Stimulated activated effector memory CD8-positive, alpha-beta T cell treated with anti-CD3 and anti-CD28 coated beads, Interleukin-12 subunit alpha, Interleukin-12 subunit beta, amount 100 ng/mL, for 72 hours (primary cell): ENCODE measurements around the gene C1R.
"Not testable (repeated sequence)": the region's sequence is repeated elsewhere in the genome, so short reads cannot be mapped to it uniquely, and the experiment has no call there.

Experiments
- ATAC-seq: fragments of 150-1000 bp; cut with Tn5 transposase; 2 replicates; pipeline ENCODE4 v1.10.0; 2021
- DNase-seq, 2 donors: peaks; one replicate each; pipeline ENCODE4 v3.0.0; 2021 to 2022; ENCODE audit warnings: low spot score in 2 of 2
- H3K27ac Mint-ChIP-seq: one replicate; pipeline ENCODE4 v1.8.0; 2022; ENCODE audit warnings: mild to moderate bottlenecking, mixed read lengths
- H3K36me3 Mint-ChIP-seq: one replicate; pipeline ENCODE4 v1.8.0; 2022; ENCODE audit warnings: mild to moderate bottlenecking, mixed read lengths
- H3K4me1 Mint-ChIP-seq: one replicate; pipeline ENCODE4 v1.8.0; 2022; ENCODE audit warnings: mixed read lengths
- H3K4me3 Mint-ChIP-seq: one replicate; pipeline ENCODE4 v1.8.0; 2022; ENCODE audit warnings: mild to moderate bottlenecking, mixed read lengths
- H3K9me3 Mint-ChIP-seq: one replicate; pipeline ENCODE4 v1.8.0; 2022; ENCODE audit warnings: mixed read lengths

The C1R gene

GRCh38 chr12:7072035-7072434 lies 20.2 kb downstream of the C1R start:
- Mint-ChIP-seq H3K27ac (no peak overlapping the region), H3K4me1 (peaks cover 11% of the 10 kb centered on the region), H3K9me3 (no peaks in the 10 kb centered on the region), H3K4me3 (no peak overlapping the region), H3K36me3 (no peaks in the 10 kb centered on the region)
- DNase-seq (no peak), ATAC-seq (no peak)

- no peak for ATAC-seq
- no peaks in the 10 kb centered on the region for H3K9me3 Mint-ChIP-seq
- H3K4me1 Mint-ChIP-seq, result no peaks in the 10 kb centered on the region
- no peak overlapping the region for H3K27ac Mint-ChIP-seq
- no peaks in the 10 kb centered on the region for H3K36me3 Mint-ChIP-seq
- H3K4me3 Mint-ChIP-seq, result no peak overlapping the region
- DNase-seq, result no peak
These were observed 22.9 kb downstream of the C1R start for GRCh38 chr12:7069386-7069785.

GRCh38 chr12:7068994-7069346 lies 23.3 kb downstream of the C1R start:
- ATAC-seq, result no peak
- Mint-ChIP-seq H3K9me3 (no peaks in the 10 kb centered on the region), H3K4me3 (no peak overlapping the region), H3K36me3 (no peaks in the 10 kb centered on the region), H3K27ac (no peak overlapping the region), H3K4me1 (no peaks in the 10 kb centered on the region)
- DNase-seq, result no peak

GRCh38 chr12:7068240-7068993 lies 23.8 kb downstream of the C1R start:
- Mint-ChIP-seq H3K27ac (no peak overlapping the region), H3K4me3 (no peak overlapping the region), H3K9me3 (no peaks in the 10 kb centered on the region), H3K36me3 (no peaks in the 10 kb centered on the region), H3K4me1 (no peaks in the 10 kb centered on the region)
- no peak for ATAC-seq
- no peak for DNase-seq

GRCh38 chr12:7067096-7067495 lies 25.1 kb downstream of the C1R start:
- no peak for ATAC-seq
- DNase-seq, result no peak
- no peaks in the 10 kb centered on the region for H3K9me3 Mint-ChIP-seq
- no peak overlapping the region for H3K27ac Mint-ChIP-seq
- H3K4me1 Mint-ChIP-seq, result no peaks in the 10 kb centered on the region
- no peak overlapping the region for H3K4me3 Mint-ChIP-seq
- no peaks in the 10 kb centered on the region for H3K36me3 Mint-ChIP-seq

- no peak overlapping the region for H3K27ac Mint-ChIP-seq
- DNase-seq (no peak), ATAC-seq (no peak)
- H3K9me3 Mint-ChIP-seq, result no peaks in the 10 kb centered on the region
- no peak overlapping the region for H3K4me3 Mint-ChIP-seq
- H3K4me1 Mint-ChIP-seq, result no peaks in the 10 kb centered on the region
- no peaks in the 10 kb centered on the region for H3K36me3 Mint-ChIP-seq
These were observed 25.6 kb downstream of the C1R start for GRCh38 chr12:7066596-7066995.

- Mint-ChIP-seq H3K9me3 (no peaks in the 10 kb centered on the region), H3K4me3 (no peak overlapping the region), H3K4me1 (no peaks in the 10 kb centered on the region), H3K36me3 (no peaks in the 10 kb centered on the region), H3K27ac (no peak overlapping the region)
- ATAC-seq (no peak), DNase-seq (no peak)
These were observed 27.1 kb downstream of the C1R start for GRCh38 chr12:7065073-7065623.

GRCh38 chr12:7064516-7064915 lies 27.7 kb downstream of the C1R start:
- Mint-ChIP-seq H3K9me3 (no peaks in the 10 kb centered on the region), H3K4me3 (no peak overlapping the region), H3K27ac (no peak overlapping the region), H3K4me1 (no peaks in the 10 kb centered on the region), H3K36me3 (no peaks in the 10 kb centered on the region)
- DNase-seq, result no peak
- no peak for ATAC-seq

- Mint-ChIP-seq H3K9me3 (no peaks in the 10 kb centered on the region), H3K27ac (no peak overlapping the region), H3K4me1 (no peaks in the 10 kb centered on the region), H3K36me3 (no peaks in the 10 kb centered on the region), H3K4me3 (no peak overlapping the region)
- ATAC-seq (no peak), DNase-seq (no peak)
These were observed 30.6 kb downstream of the C1R start for GRCh38 chr12:7061596-7061995.

GRCh38 chr12:7061138-7061537 lies 31.1 kb downstream of the C1R start:
- no peaks in the 10 kb centered on the region for H3K9me3 Mint-ChIP-seq
- H3K27ac Mint-ChIP-seq, result no peak overlapping the region
- no peaks in the 10 kb centered on the region for H3K36me3 Mint-ChIP-seq
- no peak overlapping the region for H3K4me3 Mint-ChIP-seq
- no peaks in the 10 kb centered on the region for H3K4me1 Mint-ChIP-seq
- DNase-seq, result no peak
- ATAC-seq, result no peak

GRCh38 chr12:7060353-7060954 lies 31.8 kb downstream of the C1R start, which contains the start of gene C1S:
Gene C1S, plus strand, starts transcription at chr12:7060718. Its CDS starts 1,195 bp downstream, at chr12:7061913.
- no peaks in the 10 kb centered on the region for H3K36me3 Mint-ChIP-seq
- no peak for ATAC-seq
- no peak within 1 kb of the TSS for H3K4me3 Mint-ChIP-seq
- no peak within 1 kb of the TSS for H3K27ac Mint-ChIP-seq
- DNase-seq, result no peak
- no peaks in the 10 kb centered on the region for H3K4me1 Mint-ChIP-seq
- no peaks in the 10 kb centered on the region for H3K9me3 Mint-ChIP-seq

GRCh38 chr12:7059780-7060179 lies 32.5 kb downstream of the C1R start:
- Mint-ChIP-seq H3K9me3 (no peaks in the 10 kb centered on the region), H3K36me3 (no peaks in the 10 kb centered on the region), H3K4me1 (no peaks in the 10 kb centered on the region), H3K27ac (no peak overlapping the region), H3K4me3 (no peak overlapping the region)
- ATAC-seq (no peak), DNase-seq (no peak)

- H3K36me3 Mint-ChIP-seq, result no peaks in the 10 kb centered on the region
- no peaks in the 10 kb centered on the region for H3K4me1 Mint-ChIP-seq
- no peak for DNase-seq
- H3K27ac Mint-ChIP-seq, result no peak overlapping the region
- ATAC-seq, result no peak
- no peaks in the 10 kb centered on the region for H3K9me3 Mint-ChIP-seq
- no peak overlapping the region for H3K4me3 Mint-ChIP-seq
These were observed 33.3 kb downstream of the C1R start for GRCh38 chr12:7058850-7059395.

- ATAC-seq (no peak), DNase-seq (no peak)
- no peak overlapping the region for H3K27ac Mint-ChIP-seq
- H3K9me3 Mint-ChIP-seq, result no peaks in the 10 kb centered on the region
- no peaks in the 10 kb centered on the region for H3K36me3 Mint-ChIP-seq
- no peaks in the 10 kb centered on the region for H3K4me1 Mint-ChIP-seq
- no peak overlapping the region for H3K4me3 Mint-ChIP-seq
These were observed 33.9 kb downstream of the C1R start for GRCh38 chr12:7058163-7058845.

GRCh38 chr12:7055736-7056135 lies 36.5 kb downstream of the C1R start:
- not testable (repeated sequence) for H3K9me3 Mint-ChIP-seq, H3K36me3 Mint-ChIP-seq, H3K4me3 Mint-ChIP-seq, H3K27ac Mint-ChIP-seq, H3K4me1 Mint-ChIP-seq, ATAC-seq, DNase-seq
